Trophoblast cell (in vitro differentiated cells and primary cell): ENCODE results near the gene SRP14.

Experiments
- DNase-seq, 2 donors: peaks; one replicate each; pipeline ENCODE4 v3.0.0-alpha.2; 2016
- H2AFZ ChIP-seq: 2 replicates; pipeline ENCODE4 v1.6.1; 2013; ENCODE audit warnings: low read length, moderate library complexity, mild to moderate bottlenecking; ENCODE audit not compliant: insufficient read depth, poor library complexity
- H2AK5ac ChIP-seq: 2 replicates; pipeline ENCODE4 v1.6.1; 2013; ENCODE audit warnings: mild to moderate bottlenecking, low read length
- H2BK120ac ChIP-seq: 2 replicates; pipeline ENCODE4 v1.6.1; 2013; ENCODE audit warnings: low read length, mild to moderate bottlenecking, moderate library complexity; ENCODE audit not compliant: insufficient read depth, poor library complexity
- H2BK12ac ChIP-seq: 2 replicates; pipeline ENCODE4 v1.6.1; 2013; ENCODE audit warnings: mild to moderate bottlenecking, low read length, moderate library complexity
- H2BK5ac ChIP-seq: 2 replicates; pipeline ENCODE4 v1.6.1; 2013; ENCODE audit warnings: low read length, low read depth, moderate library complexity, mild to moderate bottlenecking; ENCODE audit not compliant: poor library complexity
- H3K14ac ChIP-seq: 2 replicates; pipeline ENCODE4 v1.6.1; 2013; ENCODE audit warnings: mild to moderate bottlenecking, low read length
- H3K18ac ChIP-seq: 2 replicates; pipeline ENCODE4 v1.6.1; 2013; ENCODE audit warnings: mild to moderate bottlenecking, low read length
- H3K23ac ChIP-seq: 2 replicates; pipeline ENCODE4 v1.6.1; 2013; ENCODE audit warnings: low read length
- H3K27ac ChIP-seq: 2 replicates; pipeline ENCODE4 v1.5.1; 2013; ENCODE audit warnings: low read depth, mild to moderate bottlenecking, inconsistent platforms, low read length, moderate library complexity
- H3K27me3 ChIP-seq: 2 replicates; pipeline ENCODE4 v1.6.1; 2013; ENCODE audit warnings: inconsistent platforms, mild to moderate bottlenecking, low read length, moderate library complexity; ENCODE audit not compliant: insufficient read depth
- H3K36me3 ChIP-seq, 2 experiments: 1 replicate in 1 of 2; 2 replicates in 1 of 2; pipeline ENCODE4 v1.6.1; 2013; ENCODE audit warnings: low read length in 2 of 2, mild to moderate bottlenecking in 2 of 2, moderate library complexity in 1 of 2; ENCODE audit not compliant: insufficient read depth in 2 of 2, control insufficient read depth in 1 of 2
- H3K4ac ChIP-seq: 2 replicates; pipeline ENCODE4 v1.6.1; 2013; ENCODE audit warnings: low read depth, mild to moderate bottlenecking, low read length, moderate library complexity
- H3K4me1 ChIP-seq, 2 experiments: 1 replicate in 1 of 2; 2 replicates in 1 of 2; pipeline ENCODE4 v1.6.1; 2013; ENCODE audit warnings: low read length in 2 of 2, mild to moderate bottlenecking in 2 of 2, moderate library complexity in 1 of 2; ENCODE audit not compliant: insufficient read depth in 2 of 2, control insufficient read depth in 1 of 2
- H3K4me2 ChIP-seq: 2 replicates; pipeline ENCODE4 v1.6.1; 2013; ENCODE audit warnings: inconsistent platforms, mild to moderate bottlenecking, low read length, moderate library complexity
- H3K4me3 ChIP-seq: 2 replicates; pipeline ENCODE4 v1.5.1; 2013; ENCODE audit warnings: mild to moderate bottlenecking, low read depth, low read length, inconsistent platforms
- H3K79me1 ChIP-seq: one replicate; pipeline ENCODE4 v1.6.1; 2013; ENCODE audit warnings: low read length
- H3K79me2 ChIP-seq: 2 replicates; pipeline ENCODE4 v1.6.1; 2013; ENCODE audit warnings: low read length, mild to moderate bottlenecking; ENCODE audit not compliant: control insufficient read depth, insufficient read depth, poor library complexity
- H3K9ac ChIP-seq: 2 replicates; pipeline ENCODE4 v1.6.1; 2013; ENCODE audit warnings: mild to moderate bottlenecking, low read length
- H3K9me3 ChIP-seq: 2 replicates; pipeline ENCODE4 v1.6.1; 2013; ENCODE audit warnings: low read depth, mild to moderate bottlenecking, control low read depth, inconsistent platforms, low read length; ENCODE audit not compliant: insufficient read depth
- H4K12ac ChIP-seq: 2 replicates; pipeline ENCODE4 v1.6.1; 2013; ENCODE audit warnings: low read depth, mild to moderate bottlenecking, low read length, moderate library complexity
- H4K8ac ChIP-seq: 2 replicates; pipeline ENCODE4 v1.6.1; 2013; ENCODE audit warnings: low read depth, mild to moderate bottlenecking, low read length, moderate library complexity
- H4K91ac ChIP-seq: one replicate; pipeline ENCODE4 v1.6.1; 2013; ENCODE audit warnings: low read depth, mild to moderate bottlenecking, low read length, moderate library complexity
- WGBS: extraction: QIAGEN DNeasy Blood & Tissue Kit; methylation state at CpG from one replicate; pipeline ENCODE4 v1.1.7; 2013; ENCODE audit warnings: missing lambda C conversion rate; ENCODE audit not compliant: insufficient read length, insufficient coverage; ENCODE audit errors: extremely low coverage; 5-methylcytosine and 5-hydroxymethylcytosine counted together

SRP14 gene

GRCh38 chr15:40040770-40041169 is 1.8 kb upstream of the SRP14 start:
- peaks cover 10% of the 10 kb centered on the region for H3K79me2 ChIP-seq
- no peaks in the 10 kb centered on the region for H3K9me3 ChIP-seq
- no peak for DNase-seq
- peaks cover 3 to 7% of the 10 kb centered on the region in 2 experiments for H3K36me3 ChIP-seq
- H3K4me2 ChIP-seq, result no peak overlapping the region
- no peak overlapping the region for H2BK12ac ChIP-seq
- H2AK5ac ChIP-seq, result no peak overlapping the region
- no peak overlapping the region for H3K14ac ChIP-seq
- no peaks in the 10 kb centered on the region for H3K27me3 ChIP-seq
- no peak overlapping the region for H2BK5ac ChIP-seq
- H3K4me1 ChIP-seq, result peaks cover 4 to 7% of the 10 kb centered on the region in 2 experiments
- peaks cover 10% of the 10 kb centered on the region for H3K79me1 ChIP-seq
- no peak overlapping the region for H4K8ac ChIP-seq
- no CpG with 5 or more reads among the region's 3 CpGs for WGBS
- H3K4ac ChIP-seq, result no peak overlapping the region
- no peak overlapping the region for H2BK120ac ChIP-seq
- no peak overlapping the region for H3K18ac ChIP-seq
- H4K91ac ChIP-seq, result no peak overlapping the region
- no peak overlapping the region for H2AFZ ChIP-seq
- H3K27ac ChIP-seq, result no peak overlapping the region
- no peak overlapping the region for H3K4me3 ChIP-seq
- no peak overlapping the region for H4K12ac ChIP-seq
- H3K9ac ChIP-seq, result no peak overlapping the region
- H3K23ac ChIP-seq, result no peak overlapping the region

DNA sequence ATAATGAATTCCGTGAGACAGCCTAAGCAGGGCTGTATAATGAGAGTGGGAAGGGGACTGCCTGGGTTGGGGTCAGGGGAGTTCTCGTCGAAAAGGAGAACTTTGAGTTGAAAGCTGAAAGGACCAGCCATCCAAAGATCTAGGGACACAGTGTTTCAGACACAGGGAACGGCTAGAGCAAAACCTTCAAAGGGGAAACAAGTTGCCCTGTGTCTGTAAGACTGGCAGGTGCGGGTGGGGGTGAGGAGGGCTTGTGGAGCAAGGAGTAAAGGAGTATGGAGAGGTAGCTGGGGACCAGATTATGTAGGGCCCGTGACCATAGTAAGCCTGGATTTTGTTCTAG is 1.3 kb upstream of the SRP14 start:
- WGBS, result no CpG with 5 or more reads among the region's 6 CpGs
- Histone ChIP-seq H3K23ac (no peak overlapping the region), H3K4me2 (no peak overlapping the region)

DNA sequence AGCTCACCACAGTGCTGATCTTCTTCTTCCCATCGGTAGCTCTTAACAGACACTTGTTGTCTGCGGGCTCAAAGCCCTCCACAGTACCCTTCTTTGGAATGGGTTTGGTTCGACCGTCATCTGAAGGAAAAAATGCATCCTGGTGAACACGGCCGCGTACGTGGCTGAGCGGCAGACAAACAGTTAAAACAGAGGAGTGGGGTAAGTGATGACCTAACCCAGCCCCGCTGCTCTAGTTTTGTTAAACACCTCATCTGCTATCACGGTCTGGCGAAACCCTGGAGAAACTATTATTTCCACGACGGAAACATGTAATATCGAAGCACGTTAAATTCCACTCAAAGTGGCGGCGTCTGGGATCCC is 725 bp downstream of the SRP14 start:
- Histone ChIP-seq H3K9me3 (no peaks in the 10 kb centered on the region), H4K91ac (peak overlapping the region; percentile 47), H2AK5ac (peak overlapping the region; percentile 3), H4K12ac (peak overlapping the region; percentile 85), H3K27me3 (no peaks in the 10 kb centered on the region), H3K79me1 (peaks cover 8% of the 10 kb centered on the region), H3K27ac (peak overlapping the region; percentile 74), H3K4ac (peak overlapping the region; percentile 17), H2BK120ac (peak overlapping the region; percentile 70), H3K14ac (peak overlapping the region; percentile 71), H4K8ac (peak overlapping the region; percentile 82), H3K36me3 (peaks cover 7 to 16% of the 10 kb centered on the region in 2 experiments), H3K4me2 (peak overlapping the region; percentile 84), H3K18ac (peak overlapping the region; percentile 50), H3K9ac (peak overlapping the region; percentile 90), H2BK5ac (peak overlapping the region; percentile 19), H2BK12ac (no peak overlapping the region), H3K79me2 (peaks cover 10% of the 10 kb centered on the region), H3K23ac (no peak overlapping the region), H3K4me1 (peaks cover 0 to 4% of the 10 kb centered on the region in 2 experiments), H2AFZ (peak overlapping the region; percentile 50), H3K4me3 (peak overlapping the region; percentile 91)
- peak in 1 of 2 donors; percentile 47 for DNase-seq
- no CpG with 5 or more reads among the region's 18 CpGs for WGBS

More for the DNA sequence above, 1.3 kb upstream of the SRP14 start:
- Histone ChIP-seq H3K79me1 (peaks cover 8% of the 10 kb centered on the region), H3K79me2 (peaks cover 10% of the 10 kb centered on the region), H2BK120ac (no peak overlapping the region), H3K4me3 (no peak overlapping the region), H2AK5ac (no peak overlapping the region), H4K8ac (no peak overlapping the region), H3K9ac (no peak overlapping the region), H3K27me3 (no peaks in the 10 kb centered on the region), H4K12ac (no peak overlapping the region), H2AFZ (no peak overlapping the region), H2BK12ac (no peak overlapping the region), H3K14ac (no peak overlapping the region), H4K91ac (no peak overlapping the region), H3K9me3 (no peaks in the 10 kb centered on the region), H3K27ac (no peak overlapping the region), H3K18ac (no peak overlapping the region), H2BK5ac (no peak overlapping the region), H3K4me1 (peaks cover 0 to 4% of the 10 kb centered on the region in 2 experiments), H3K36me3 (peaks cover 3 to 7% of the 10 kb centered on the region in 2 experiments), H3K4ac (no peak overlapping the region)
- no peak for DNase-seq

DNA sequence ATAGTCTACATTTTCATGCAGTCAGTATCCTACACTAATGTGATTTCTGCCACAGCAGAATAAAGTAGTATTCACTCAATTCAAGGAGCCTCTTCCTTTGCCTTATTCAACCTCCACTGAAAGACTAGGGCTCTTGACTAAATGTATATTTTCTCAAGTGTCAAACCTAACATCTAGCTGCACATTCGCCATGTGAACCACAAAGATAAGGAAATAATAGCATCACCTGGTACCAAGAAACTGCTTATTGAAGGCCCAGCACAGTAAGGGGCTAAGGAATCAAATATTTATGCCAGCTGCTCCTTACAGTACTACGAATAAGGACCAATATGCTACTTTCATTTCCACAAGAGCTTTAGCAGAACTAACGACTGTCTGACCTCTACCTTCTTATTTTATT is 1.3 kb downstream of the SRP14 start:
- H3K4me2 ChIP-seq, result peak overlapping the region; percentile 84
- H3K27ac ChIP-seq, result no peak overlapping the region
- H3K14ac ChIP-seq, result no peak overlapping the region
- H2BK5ac ChIP-seq, result no peak overlapping the region
- no peak overlapping the region for H4K8ac ChIP-seq
- H4K12ac ChIP-seq, result no peak overlapping the region
- no peak overlapping the region for H2BK120ac ChIP-seq
- H3K9ac ChIP-seq, result peak overlapping the region; percentile 45
- H3K27me3 ChIP-seq, result no peaks in the 10 kb centered on the region
- H2BK12ac ChIP-seq, result no peak overlapping the region
- no peak overlapping the region for H4K91ac ChIP-seq
- H3K79me2 ChIP-seq, result peaks cover 10% of the 10 kb centered on the region
- H3K79me1 ChIP-seq, result peaks cover 8% of the 10 kb centered on the region
- no peak overlapping the region for H3K4me3 ChIP-seq
- H3K9me3 ChIP-seq, result no peaks in the 10 kb centered on the region
- peaks cover 7 to 18% of the 10 kb centered on the region in 2 experiments for H3K36me3 ChIP-seq
- no peak overlapping the region for H2AFZ ChIP-seq
- peaks cover 0 to 4% of the 10 kb centered on the region in 2 experiments for H3K4me1 ChIP-seq
- no peak overlapping the region for H3K18ac ChIP-seq
- H3K23ac ChIP-seq, result no peak overlapping the region
- DNase-seq, result no peak
- no CpG with 5 or more reads among the region's 3 CpGs for WGBS
- no peak overlapping the region for H3K4ac ChIP-seq
- no peak overlapping the region for H2AK5ac ChIP-seq
